Activated CD4-positive, alpha-beta T cell treated with anti-CD3 and anti-CD28 coated beads for 4 hours (primary cell): ENCODE data around the gene SOX4.
A peak's percentile ranks its signal among the peaks of the same experiment; 100 is the strongest.
"Not testable (repeated sequence)": the region's sequence is repeated elsewhere in the genome, so short reads cannot be mapped to it uniquely, and the experiment has no call there.

Experiments
- DNase-seq, 2 donors: peaks; one replicate each; pipeline ENCODE4 v3.0.0-alpha.2; 2020

The SOX4 gene

DNA sequence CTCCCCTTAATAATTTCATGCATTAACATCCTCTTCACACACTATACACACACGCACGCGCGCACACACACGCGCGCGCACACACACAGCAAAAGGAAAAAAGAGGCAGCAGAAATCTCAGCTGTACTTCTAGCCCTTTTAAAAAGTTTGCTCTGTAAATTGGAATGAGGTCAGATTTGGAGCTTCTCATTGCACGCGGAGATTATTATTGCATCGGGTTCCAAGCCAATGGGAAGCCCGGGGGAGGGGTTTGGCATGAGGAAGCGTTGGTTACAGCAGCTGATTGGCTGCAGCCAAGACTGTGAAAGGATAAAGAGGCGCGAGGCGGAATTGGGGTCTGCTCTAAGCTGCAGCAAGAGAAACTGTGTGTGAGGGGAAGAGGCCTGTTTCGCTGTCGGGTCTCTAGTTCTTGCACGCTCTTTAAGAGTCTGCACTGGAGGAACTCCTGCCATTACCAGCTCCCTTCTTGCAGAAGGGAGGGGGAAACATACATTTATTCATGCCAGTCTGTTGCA lies at the start of gene SOX4:
SOX4 (plus strand) TSS at position 340 of the 515 bp plus-strand sequence. CDS start 784 bp downstream, outside the sequence.
- peak; percentile 34 to 47 for DNase-seq

DNA sequence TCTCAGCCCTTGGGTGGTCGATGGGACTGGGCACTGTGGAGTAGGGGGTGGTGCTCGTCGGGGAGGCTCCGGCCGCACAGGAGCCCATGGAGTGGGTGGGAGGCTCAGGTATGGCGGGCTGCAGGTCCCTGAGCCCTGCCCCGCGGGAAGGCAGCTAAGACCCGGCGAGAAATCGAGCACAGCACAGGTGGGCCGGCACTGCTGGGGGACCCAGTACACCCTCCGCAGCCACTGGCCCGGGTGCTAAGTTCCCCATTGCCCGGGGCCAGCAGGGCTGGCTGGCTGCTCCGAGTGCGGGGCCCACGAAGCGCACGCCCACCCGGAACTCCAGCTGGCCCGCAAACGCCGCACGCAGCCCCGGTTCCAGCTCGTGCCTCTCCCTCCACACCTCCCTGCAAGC lies 41.3 kb upstream of the SOX4 start:
- not testable (repeated sequence) for DNase-seq

DNA sequence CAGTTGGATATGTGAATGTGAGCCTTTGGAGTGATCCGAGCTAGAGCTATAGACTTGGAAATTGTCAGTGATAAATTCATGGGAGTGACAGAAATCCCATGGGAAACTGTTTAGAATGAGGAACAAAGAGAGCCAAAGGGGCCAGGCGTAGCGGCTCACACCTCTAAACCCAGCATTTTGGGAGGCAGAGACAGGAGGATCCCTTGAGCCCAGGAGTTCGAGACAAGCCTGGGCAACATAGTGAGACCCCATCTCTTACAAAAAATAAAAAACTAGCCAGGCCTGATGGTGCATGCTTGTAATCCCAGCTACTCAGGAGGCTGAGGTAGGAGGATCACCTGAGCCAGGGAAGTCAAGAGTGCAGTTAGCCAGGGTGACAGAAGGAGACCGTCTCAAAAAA lies 39.3 kb upstream of the SOX4 start:
- no peak for DNase-seq

DNA sequence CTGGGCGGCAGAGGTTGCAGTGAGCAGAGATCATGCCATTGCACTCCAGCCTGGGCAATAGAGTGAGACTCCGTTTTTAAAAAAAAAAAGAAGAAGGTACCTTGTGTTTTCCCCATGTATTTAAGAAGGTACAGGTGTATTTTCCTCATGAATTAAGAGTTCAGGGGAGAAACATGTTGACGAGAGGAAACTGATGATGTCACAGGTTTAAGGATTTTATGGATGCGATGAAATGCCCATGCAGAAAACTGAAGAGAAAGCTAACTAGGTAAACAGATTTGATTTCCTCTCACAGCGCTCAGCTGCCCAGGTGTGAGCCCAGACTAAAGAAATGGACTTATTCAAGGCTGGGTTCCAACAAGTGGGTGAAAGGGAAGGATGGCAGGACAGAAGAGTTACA lies 38.4 kb upstream of the SOX4 start:
- no peak for DNase-seq

DNA sequence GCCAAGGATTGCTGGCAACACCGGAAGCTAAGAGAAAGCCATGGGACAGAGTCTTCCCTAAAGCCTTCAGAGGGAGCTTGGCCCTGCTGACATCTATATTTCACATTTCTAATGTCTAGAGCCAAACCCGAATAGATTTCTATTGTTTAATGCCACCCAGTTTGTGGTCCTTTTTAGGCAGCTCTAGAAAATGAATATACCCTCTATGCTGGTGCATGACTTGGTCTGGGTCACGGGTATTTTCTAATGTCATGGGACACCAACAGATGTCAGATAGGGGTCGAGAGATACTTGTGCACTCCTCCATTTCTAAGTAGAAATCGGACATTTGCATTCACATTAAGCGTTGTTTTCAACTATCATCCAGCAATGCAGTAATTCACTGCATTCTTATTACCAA lies 37.0 kb upstream of the SOX4 start:
- DNase-seq = no peak

DNA sequence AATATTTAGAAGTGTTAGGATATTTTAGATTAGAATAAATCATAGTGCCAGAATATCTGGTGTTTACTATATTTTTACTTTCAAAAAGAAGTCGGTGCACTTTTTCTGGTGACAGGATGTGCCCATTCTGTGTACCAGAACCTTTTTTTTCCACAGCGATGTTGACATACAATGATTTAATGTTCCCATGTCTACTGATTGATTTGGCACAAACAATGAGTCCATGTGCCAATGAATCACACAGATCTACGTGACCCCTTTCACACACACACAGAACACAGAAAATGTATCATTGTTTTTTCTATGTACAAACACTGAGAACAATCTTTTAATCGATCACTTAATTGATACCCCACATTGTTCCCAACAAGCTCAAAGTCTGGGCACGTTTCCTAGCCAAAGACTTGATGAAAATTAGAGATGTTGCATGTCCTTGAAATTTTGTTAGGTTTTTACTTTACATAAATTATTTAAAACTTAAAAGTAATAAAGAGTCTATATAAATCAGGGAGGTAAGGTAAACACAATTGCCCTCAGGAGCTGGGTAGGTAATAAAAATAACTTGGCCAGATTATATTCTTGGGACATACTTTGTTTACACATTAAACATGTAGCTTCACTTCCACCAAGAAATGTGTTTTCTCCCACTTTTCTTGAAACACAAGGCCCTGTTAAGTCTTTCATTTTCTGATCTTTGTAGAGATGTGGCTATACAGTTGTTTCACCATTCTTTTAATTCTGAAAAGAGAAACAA lies 36.4 kb upstream of the SOX4 start:
- DNase-seq = no peak

DNA sequence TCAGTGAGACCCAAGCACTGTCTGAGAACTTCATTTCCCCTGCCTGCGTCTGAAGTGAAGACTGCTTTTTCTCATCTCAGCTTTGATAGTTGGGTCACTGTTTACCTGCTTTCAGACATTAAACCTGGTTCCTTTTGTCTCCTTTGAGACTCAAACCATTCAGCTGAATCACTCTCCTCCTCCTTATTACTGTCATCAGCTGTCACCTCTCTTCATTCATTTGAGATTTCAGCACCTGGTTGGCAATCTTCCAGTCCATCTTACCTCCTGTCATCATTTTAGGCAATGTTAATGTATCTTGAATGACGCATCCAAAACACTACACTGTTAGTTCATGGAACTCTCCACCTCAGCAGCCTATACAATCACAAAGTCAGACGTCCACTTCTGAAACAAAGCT lies 34.3 kb upstream of the SOX4 start:
- no peak for DNase-seq

DNA sequence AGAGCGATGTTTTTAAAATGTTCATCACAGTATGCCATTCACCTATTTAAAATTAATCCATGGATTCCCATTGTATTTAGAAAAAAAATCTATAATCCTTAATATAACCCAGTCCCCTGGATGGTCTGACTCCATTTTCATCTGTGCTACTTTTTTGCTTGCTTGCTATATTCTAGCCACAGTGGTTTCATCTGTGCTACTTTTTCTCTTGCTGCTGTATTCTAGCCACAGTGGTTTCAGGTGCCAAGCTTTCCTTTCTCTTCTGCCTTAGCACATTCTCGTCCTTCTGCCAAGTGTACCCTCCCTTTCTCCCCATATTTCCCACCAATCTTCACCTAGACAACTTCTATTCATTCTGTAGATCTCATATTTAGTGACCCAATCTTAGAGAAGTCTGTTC lies 33.3 kb upstream of the SOX4 start:
- DNase-seq = no peak

DNA sequence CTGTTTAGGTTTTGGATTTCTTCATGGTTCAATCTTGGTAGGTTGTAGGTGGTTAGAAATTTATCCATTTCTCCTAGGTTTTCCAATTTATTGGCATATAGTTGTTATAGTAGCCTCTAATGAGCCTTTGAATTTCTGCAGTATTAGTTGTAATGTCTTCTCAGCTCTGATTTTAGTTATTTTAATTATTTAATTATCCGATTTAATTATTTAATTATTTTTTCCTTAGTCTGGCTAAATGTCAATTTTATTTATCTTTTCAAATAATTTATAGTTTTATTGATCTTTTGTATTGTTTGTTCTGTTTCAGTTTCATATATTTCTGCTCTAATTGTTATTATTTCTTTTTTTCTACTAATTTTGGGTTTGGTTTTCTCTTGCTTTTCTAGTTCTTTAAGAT lies 28.1 kb upstream of the SOX4 start:
- no peak for DNase-seq

DNA sequence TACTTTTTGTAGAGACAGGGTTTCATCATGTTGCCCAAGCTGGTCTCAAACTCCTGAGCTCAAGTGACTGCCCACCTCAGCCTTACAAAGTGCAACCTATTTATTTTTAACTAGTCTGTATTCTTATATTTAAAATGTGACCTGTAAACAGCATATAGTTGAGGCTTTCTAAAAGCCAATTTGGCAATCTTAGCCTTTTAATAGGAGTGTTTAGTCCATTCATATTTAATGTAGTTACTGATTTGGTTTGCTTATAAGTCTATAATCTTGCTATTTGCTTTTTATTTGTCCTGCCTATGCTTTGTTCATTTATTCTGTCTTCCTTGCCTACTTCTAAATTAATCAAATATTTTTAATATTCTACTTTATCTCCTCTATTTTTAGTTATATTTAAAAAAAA lies 15.0 kb upstream of the SOX4 start:
- DNase-seq = no peak

DNA sequence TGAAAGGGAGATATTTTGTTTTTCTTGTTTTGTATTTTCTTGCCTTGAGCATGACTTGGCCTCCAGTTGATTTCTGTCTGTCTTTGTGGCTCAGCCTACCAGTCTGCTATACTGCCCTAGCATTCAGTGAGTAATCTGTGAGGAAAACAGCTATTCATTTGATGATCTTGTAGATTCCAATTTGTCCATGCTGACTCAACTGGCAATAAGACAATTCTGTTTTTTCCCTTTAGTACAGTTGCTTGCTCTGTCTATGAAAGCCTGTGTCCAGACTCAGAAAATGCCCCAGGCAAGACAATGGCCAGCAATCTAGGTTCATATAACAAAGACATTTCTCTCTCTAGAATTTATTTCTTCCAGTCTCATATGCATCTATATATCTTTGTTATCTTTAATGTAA lies 10.9 kb upstream of the SOX4 start:
- no peak for DNase-seq

DNA sequence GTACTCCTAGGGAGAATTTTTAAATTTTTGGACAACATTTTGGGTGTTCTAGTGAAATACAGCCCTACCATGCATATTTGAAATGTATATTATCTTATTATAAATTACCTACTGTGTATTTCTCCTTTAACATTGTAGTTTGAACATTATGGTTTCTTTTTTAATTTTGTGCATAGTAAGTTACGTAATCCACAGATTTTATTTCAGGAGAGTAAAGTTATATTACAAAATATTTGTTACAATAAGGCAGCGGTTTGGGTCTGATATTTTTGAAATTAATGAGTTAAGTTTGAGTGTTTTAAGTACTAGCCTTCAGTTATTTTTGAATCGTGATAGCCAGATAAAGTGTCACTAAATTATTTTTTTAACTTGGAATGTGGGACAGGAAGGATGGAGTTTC lies 7.3 kb upstream of the SOX4 start:
- no peak for DNase-seq

DNA sequence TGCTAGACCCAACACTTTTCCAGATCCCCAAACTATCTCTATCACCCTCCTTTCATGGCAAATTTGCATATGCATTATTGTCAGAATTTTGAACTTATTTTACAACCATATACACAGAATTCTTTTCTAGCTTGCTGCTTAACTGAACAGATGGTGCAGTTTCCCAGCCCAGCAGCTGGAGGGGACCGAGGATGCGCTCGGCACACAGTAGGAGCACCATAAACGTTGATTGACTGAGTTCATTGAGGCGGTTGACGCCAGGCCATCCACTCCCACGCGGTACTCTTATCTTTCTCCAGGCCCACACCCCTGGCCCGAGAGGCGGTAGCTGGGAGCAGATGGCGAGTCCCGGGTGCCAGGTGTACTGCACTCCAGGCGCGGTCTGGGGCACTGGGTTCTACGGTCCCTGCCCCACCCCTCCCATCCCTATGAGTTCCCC lies 6.8 kb upstream of the SOX4 start:
- no peak for DNase-seq

DNA sequence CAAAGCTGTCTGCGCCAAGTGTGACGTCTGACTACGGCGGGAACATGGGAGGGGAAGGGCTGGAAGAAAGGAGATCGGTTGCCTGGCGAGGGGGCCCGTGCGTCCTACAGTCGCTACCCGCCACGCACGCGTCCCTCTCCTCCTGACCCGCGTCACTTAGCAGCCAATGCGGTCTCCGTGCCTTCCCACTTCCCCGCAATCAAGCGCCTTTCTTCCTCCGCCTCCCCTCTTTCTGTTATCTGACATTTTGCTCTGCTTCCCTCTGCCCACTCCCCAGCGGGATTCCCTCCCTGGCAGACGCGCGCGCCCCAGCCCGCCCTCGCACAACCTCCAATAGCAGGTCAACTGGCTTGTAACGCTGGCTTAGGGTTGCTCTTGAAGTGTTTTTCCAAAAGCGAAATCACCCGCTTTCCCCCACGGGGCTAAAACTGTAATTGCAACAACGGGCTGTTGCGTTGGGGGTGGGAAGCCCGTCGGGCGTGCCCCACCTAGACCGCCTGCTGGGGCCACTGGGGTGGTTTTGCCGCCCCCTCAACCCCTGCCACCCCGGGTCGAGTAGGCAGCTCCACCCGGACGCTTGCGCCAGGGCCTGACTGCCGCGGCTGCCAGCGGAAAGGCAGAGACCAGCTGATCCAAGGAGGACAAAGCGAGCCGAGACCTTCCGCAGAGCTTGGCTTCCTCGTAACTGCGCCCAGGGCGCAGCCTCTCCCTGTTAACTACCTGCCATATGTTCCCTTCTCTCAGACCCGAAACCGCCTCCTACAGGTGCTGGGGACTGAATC lies 6.2 kb upstream of the SOX4 start:
- DNase-seq = no peak

DNA sequence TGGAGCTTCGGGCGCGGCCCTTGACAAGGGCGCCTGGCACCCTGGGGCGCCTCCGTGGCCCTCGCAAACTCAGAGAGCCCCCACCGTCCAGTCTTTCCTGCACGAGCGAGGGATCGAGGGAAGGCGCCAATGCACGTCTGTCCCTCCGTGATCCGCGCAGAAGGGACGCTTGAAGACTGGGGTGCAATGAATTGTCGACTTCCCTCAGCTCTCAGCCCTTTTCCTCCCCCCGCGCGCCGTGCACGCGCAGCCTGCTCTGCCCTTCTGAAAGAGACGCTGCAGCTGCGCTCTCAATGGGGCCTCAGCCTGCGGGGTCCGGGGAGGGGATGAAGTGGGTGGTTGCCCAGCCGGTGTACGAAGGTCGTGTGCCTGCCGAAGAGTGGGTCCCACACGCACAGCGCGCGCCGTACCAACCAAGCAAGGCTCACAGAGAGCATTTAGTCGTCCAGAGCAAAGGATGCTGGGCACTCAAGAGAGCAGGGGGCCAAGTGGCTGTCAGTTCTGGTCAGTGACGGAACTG lies 5.5 kb upstream of the SOX4 start:
- DNase-seq = no peak

DNA sequence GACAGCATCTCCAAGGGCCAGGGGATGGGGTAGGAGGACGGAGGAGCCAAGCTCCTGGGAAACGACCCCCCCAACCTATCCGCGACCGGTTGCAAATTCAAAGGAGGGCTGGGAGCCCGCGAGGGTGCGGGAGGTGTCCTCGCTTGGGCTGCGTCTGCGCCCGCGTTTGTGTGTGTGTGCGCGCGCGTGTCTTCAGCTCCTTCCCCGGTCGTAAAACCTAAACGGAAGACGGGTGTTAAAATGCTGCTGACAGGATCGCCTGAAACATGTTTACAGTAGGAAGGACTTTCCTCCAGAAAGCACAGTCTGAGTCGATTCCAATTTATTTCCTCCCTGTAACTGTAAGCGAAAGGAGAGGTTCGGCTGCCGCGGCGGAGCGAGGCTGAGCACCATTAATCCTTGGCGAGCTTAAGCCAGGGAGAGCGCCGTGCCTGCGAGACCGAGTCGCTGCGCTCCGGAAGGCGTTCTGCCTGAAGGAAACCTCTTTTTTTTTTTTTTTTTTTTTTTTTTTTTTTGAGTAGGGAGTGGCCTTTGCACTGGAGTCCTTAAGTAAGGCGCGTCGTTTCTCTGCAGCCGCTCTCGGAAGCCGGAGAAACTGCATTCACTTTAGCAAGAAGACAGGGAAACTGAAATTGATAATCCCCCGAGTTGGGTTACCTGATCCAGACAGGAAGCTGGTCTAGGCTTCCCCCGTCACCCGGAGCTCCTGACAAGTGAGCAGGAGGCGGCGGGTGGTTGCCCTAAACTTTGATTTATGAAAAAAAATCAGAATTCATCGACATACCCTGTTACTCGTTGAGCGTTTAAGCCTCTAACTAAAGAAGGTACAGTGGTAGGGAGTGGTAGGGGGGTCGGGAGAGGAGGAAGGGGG lies 4.8 kb upstream of the SOX4 start:
- peak; percentile 11 to 13 for DNase-seq

DNA sequence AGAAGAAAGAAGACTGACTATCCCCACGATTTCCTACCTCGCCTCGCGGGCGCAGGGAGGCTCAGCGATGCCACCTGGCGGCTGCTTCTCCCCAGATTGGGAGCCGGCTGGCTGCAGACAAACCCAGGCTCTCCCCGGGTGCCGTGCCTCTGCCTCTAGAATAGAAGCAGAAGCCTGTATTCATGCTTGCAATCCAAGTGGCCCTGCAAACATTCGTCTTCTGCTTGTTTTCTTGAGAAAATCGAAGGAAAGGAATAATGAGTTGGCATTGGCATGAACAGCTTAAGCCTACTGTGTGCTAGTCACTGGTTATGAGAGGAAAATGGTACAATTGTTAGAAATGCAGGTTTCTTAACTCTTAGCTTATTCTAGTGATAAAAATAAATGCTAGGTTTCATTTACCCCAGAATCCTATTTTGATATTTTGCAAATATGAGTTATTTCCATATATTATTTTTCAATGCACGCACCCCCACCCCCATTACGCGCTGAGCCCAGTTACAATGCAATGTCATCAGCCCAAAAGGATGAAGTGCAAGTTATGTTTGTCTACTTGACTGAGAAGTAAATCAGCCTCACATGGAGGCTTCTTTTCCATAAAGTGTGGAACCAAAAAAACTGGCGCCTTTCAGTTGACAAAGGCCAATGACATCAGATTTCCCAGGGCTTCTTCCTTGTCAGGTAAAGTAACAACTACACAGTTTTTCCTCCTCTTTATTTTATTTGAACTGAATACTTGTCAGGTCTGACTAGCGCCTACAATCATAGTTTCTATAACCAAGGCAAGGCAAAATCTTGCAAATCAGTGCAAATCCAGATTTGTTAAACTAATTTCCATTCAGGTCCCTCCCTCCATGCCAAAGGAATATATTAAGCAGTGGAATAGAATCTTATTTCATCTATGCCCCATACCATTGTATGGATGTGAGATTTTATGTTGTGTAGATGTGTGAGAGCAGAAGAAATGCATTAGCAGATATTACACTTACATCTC lies 3.9 kb upstream of the SOX4 start:
- DNase-seq = peak; percentile 63 to 75

DNA sequence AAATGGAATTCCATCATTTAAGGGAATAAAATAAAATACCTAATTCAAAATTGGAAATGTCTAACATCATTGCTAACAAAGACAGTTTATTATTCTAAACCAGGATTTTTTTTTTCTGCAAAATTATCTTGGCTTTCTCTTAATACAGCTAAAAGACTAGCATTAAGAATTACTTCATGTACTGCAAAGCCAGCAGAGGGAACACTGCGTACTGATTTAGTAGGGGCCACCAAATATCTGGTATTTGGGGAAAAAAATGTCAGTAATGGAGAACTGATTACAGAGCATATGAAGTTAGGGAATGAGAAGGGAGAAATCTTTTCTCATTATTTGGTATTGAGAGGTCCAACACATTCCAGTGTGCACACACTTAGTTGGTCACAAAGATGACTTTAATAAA lies 3.2 kb upstream of the SOX4 start:
- DNase-seq = no peak

DNA sequence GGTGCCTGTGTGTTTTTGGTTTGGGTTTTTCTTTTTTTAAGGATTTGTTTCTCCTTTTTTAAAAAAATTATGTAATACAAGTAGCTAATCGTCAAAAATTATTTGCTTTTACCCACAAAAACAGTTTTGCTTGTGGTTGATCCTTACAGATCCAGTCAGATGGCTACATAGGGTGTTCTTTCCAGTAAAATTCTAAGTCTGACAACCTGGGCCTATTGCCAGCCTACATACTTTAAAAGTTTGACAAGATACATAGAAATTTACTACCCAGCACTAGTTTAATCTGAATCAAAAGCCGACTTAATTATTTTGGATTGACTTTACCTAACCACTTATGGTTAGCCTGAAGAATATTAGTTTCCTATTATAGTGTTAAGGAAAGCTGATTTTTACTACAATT lies 2.1 kb upstream of the SOX4 start:
- no peak for DNase-seq

DNA sequence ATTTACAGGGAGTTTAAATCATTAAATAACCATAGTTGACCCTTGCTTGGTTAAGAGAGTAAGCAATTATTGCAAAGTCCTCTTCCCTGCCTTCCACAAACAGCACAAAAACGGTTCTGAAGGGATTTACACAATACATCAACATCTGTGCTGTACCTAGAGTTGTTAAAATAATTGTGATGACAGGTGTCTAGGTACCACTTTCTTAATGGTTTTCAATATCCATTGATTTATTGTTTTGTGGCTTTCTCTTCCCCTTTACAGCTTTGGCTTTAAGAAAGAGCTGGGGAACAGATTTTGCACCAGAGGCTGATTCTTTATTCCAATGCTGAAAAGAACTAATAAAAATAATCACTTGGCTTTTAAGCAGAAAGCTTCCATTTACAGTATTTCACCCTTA lies 598 bp upstream of the SOX4 start:
- no peak for DNase-seq

DNA sequence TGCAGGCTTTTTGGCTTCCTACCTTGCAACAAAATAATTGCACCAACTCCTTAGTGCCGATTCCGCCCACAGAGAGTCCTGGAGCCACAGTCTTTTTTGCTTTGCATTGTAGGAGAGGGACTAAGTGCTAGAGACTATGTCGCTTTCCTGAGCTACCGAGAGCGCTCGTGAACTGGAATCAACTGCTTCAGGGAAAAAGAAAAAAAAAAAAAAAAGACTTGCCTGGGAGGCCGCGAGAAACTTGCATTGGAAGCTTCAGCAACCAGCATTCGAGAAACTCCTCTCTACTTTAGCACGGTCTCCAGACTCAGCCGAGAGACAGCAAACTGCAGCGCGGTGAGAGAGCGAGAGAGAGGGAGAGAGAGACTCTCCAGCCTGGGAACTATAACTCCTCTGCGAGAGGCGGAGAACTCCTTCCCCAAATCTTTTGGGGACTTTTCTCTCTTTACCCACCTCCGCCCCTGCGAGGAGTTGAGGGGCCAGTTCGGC lies 420 bp downstream of the SOX4 start:
- DNase-seq = no peak
